HepG2 (cell line): ENCODE results near the gene TRAPPC12. TPM values are rescaled to one million over a fixed set of nuclear protein-coding genes. Genes with fewer than 3 reads are reported as not detected.

Experiments
- ATF7 ChIP-seq, 2 experiments: fragments of 450-650 bp in 1 of 2; sonication (generic) in 1 of 2; formaldehyde crosslinking in 1 of 2; IDR thresholded peaks; 2 replicates each; pipeline versions ENCODE4 v1.4.0 to v1.6.1; 2016 to 2020; ENCODE audit warnings: antibody characterized with exemption in 1 of 2, mild to moderate bottlenecking in 1 of 2, missing genetic modification reagents in 1 of 2
- FOXP1 ChIP-seq, 2 experiments: fragments of 450-650 bp in 1 of 2; IDR thresholded peaks; 2 replicates each; pipeline ENCODE4 v1.6.1; 2017 to 2018; ENCODE audit warnings: antibody characterized with exemption in 1 of 2
- SMAD1 ChIP-seq: sonication (generic); formaldehyde crosslinking; IDR thresholded peaks from 2 replicates; pipeline ENCODE4 v1.4.0; 2020; ENCODE audit warnings: missing genetic modification reagents, low read depth, mild to moderate bottlenecking, borderline replicate concordance
- ZNF207 ChIP-seq: fragments of 450-650 bp; IDR thresholded peaks from 2 replicates; pipeline ENCODE4 v1.6.1; 2016; ENCODE audit warnings: antibody characterized with exemption, borderline replicate concordance
- ZNF317 ChIP-seq: sonication (generic); formaldehyde crosslinking; IDR thresholded peaks from 2 replicates; pipeline ENCODE4 v1.5.0; 2020; ENCODE audit warnings: mild to moderate bottlenecking, missing genetic modification reagents
- ZNF451 ChIP-seq: sonication (generic); formaldehyde crosslinking; IDR thresholded peaks from 2 replicates; pipeline ENCODE4 v1.5.0; 2020; ENCODE audit warnings: mild to moderate bottlenecking, missing genetic modification reagents
- ZNF510 ChIP-seq: sonication (generic); formaldehyde crosslinking; IDR thresholded peaks from 2 replicates; pipeline ENCODE4 v1.4.0; 2020; ENCODE audit warnings: low read depth, mild to moderate bottlenecking, missing genetic modification reagents
- ZNF772 ChIP-seq: sonication (generic); formaldehyde crosslinking; IDR thresholded peaks from 2 replicates; pipeline ENCODE4 v1.5.0; 2020; ENCODE audit warnings: mild to moderate bottlenecking, missing genetic modification reagents
- ZNF775 ChIP-seq: sonication (generic); formaldehyde crosslinking; IDR thresholded peaks from 2 replicates; pipeline ENCODE4 v1.4.0; 2020; ENCODE audit warnings: missing genetic modification reagents, mild to moderate bottlenecking, moderate library complexity, borderline replicate concordance
- ZSCAN21 ChIP-seq: sonication (generic); formaldehyde crosslinking; IDR thresholded peaks from 2 replicates; pipeline ENCODE4 v1.8.0; 2022; ENCODE audit warnings: mild to moderate bottlenecking, missing genetic modification reagents, moderate library complexity, borderline replicate concordance
- ZSCAN22 ChIP-seq: sonication (generic); formaldehyde crosslinking; IDR thresholded peaks from 2 replicates; pipeline ENCODE4 v1.4.0; 2020; ENCODE audit warnings: mild to moderate bottlenecking, missing genetic modification reagents
- polyA plus RNA-seq, 8 experiments: library from polyadenylated mRNA; depleted of rRNA in 3 of 8; stranded (reverse) in 7 of 8; unstranded in 1 of 8; fragments of >200 nt; fragmentation: Illumina TruSeq in 4 of 8; extraction: Trizol in 4 of 8; gene quantifications; 2 replicates each; pipeline versions ENCODE4 v1.2.1 to v1.2.3, GENCODE V29; 2011 to 2016; ENCODE audit warnings: low read depth in 4 of 8, missing spikeins in 1 of 8, mixed read lengths in 1 of 8; ENCODE audit not compliant: insufficient read depth in 1 of 8
- total RNA-seq, 5 experiments: library from RNA; depleted of rRNA; stranded (reverse); fragments of >200 nt; fragmentation: Illumina TruSeq; extraction: Trizol; gene quantifications; 2 replicates each; pipeline ENCODE4 v1.2.3, GENCODE V29; 2016; ENCODE audit warnings: low read depth in 1 of 5
- TF ChIP-seq, protein P1 (sequence below), 2 experiments: IDR thresholded peaks; 2 replicates each; pipeline ENCODE4 v1.6.1; 2011 to 2012; ENCODE audit warnings: low read length in 2 of 2, borderline replicate concordance in 1 of 2, low read depth in 1 of 2, mild to moderate bottlenecking in 1 of 2, moderate library complexity in 1 of 2
- TF ChIP-seq, protein P2 (sequence below): sonication (generic); formaldehyde crosslinking; conservative IDR thresholded peaks from 2 replicates; pipeline ENCODE4 v1.8.0; 2022; ENCODE audit warnings: low read depth, missing genetic modification reagents
- TF ChIP-seq, protein P3 (sequence below): sonication (generic); formaldehyde crosslinking; IDR thresholded peaks from 2 replicates; pipeline ENCODE4 v1.4.0; 2020; ENCODE audit warnings: missing genetic modification reagents, mild to moderate bottlenecking, borderline replicate concordance
- TF ChIP-seq, protein P4 (sequence below): sonication (generic); formaldehyde crosslinking; IDR thresholded peaks from 2 replicates; pipeline ENCODE4 v1.5.0; 2020; ENCODE audit warnings: mild to moderate bottlenecking, missing genetic modification reagents, moderate library complexity

TRAPPC12 gene
- total and polyA plus RNA-seq, 2 of the 13 experiments (the other 11 are each of a cell fraction or from before 2014, with no cell fraction given) = 46.4 to 97.7 TPM

DNA sequence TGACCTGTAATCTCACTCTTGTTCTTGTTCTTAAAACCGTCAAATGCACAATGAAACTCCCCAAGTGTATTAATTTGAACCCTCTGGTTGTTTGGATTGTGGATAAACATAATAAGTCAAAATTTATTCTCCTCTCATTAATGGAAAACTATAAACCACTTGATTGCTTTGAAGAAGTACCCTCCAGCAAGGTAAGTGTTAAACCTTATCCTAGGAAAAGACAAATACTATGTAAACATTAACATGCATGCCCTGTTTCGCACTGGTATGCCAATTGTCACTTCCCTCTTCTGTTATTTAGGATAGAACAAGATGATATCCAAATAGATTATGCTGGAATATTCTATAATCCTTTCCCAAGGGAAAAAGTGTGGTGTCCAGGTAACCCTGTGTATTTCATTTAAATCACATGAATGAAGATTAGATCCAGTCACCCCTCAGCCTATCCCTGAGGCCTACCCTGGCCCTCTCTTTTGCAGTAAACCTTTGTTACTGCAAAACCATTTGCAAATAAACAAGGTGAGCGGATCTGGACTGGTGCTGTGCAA is 138.5 kb downstream of the TRAPPC12 start (continued):
- TF ChIP-seq ZNF772 (CRISPR knock-in tag) (0 out of 2 replicates have a peak, but pooled peaks have one; percentile 3), ZNF510 (CRISPR knock-in tag) (no peak), ZSCAN22 (peak; percentile 49; the same call in 1 of the 2 replicates), FOXP1 (IDR thresholded peaks at IDR 0.05) (no peak), FOXP1 (CRISPR knock-in tag; IDR thresholded peaks at IDR 0.05) (peak; percentile 66), SMAD1 (CRISPR knock-in tag) (no peak), ZSCAN21 (CRISPR knock-in tag) (no peak), ATF7 (IDR thresholded peaks at IDR 0.05) (no peak), ATF7 (CRISPR knock-in tag; IDR thresholded peaks at IDR 0.05) (no peak), ZNF317 (CRISPR knock-in tag) (no peak), ZNF451 (no peak), ZNF775 (CRISPR knock-in tag) (0 out of 2 replicates have a peak, but pooled peaks have one; percentile 2), ZNF207 (no peak)
- TF ChIP-seq, protein P1, sequence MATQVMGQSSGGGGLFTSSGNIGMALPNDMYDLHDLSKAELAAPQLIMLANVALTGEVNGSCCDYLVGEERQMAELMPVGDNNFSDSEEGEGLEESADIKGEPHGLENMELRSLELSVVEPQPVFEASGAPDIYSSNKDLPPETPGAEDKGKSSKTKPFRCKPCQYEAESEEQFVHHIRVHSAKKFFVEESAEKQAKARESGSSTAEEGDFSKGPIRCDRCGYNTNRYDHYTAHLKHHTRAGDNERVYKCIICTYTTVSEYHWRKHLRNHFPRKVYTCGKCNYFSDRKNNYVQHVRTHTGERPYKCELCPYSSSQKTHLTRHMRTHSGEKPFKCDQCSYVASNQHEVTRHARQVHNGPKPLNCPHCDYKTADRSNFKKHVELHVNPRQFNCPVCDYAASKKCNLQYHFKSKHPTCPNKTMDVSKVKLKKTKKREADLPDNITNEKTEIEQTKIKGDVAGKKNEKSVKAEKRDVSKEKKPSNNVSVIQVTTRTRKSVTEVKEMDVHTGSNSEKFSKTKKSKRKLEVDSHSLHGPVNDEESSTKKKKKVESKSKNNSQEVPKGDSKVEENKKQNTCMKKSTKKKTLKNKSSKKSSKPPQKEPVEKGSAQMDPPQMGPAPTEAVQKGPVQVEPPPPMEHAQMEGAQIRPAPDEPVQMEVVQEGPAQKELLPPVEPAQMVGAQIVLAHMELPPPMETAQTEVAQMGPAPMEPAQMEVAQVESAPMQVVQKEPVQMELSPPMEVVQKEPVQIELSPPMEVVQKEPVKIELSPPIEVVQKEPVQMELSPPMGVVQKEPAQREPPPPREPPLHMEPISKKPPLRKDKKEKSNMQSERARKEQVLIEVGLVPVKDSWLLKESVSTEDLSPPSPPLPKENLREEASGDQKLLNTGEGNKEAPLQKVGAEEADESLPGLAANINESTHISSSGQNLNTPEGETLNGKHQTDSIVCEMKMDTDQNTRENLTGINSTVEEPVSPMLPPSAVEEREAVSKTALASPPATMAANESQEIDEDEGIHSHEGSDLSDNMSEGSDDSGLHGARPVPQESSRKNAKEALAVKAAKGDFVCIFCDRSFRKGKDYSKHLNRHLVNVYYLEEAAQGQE (IDR thresholded peaks at IDR 0.05; ENCODE audit: borderline replicate concordance in 1 of 2, low read depth in 1 of 2, low read length in 2 of 2) = no peak
- TF ChIP-seq, protein P2, sequence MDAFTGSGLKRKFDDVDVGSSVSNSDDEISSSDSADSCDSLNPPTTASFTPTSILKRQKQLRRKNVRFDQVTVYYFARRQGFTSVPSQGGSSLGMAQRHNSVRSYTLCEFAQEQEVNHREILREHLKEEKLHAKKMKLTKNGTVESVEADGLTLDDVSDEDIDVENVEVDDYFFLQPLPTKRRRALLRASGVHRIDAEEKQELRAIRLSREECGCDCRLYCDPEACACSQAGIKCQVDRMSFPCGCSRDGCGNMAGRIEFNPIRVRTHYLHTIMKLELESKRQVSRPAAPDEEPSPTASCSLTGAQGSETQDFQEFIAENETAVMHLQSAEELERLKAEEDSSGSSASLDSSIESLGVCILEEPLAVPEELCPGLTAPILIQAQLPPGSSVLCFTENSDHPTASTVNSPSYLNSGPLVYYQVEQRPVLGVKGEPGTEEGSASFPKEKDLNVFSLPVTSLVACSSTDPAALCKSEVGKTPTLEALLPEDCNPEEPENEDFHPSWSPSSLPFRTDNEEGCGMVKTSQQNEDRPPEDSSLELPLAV (CRISPR knock-in tag) = no peak
- TF ChIP-seq, protein P3, sequence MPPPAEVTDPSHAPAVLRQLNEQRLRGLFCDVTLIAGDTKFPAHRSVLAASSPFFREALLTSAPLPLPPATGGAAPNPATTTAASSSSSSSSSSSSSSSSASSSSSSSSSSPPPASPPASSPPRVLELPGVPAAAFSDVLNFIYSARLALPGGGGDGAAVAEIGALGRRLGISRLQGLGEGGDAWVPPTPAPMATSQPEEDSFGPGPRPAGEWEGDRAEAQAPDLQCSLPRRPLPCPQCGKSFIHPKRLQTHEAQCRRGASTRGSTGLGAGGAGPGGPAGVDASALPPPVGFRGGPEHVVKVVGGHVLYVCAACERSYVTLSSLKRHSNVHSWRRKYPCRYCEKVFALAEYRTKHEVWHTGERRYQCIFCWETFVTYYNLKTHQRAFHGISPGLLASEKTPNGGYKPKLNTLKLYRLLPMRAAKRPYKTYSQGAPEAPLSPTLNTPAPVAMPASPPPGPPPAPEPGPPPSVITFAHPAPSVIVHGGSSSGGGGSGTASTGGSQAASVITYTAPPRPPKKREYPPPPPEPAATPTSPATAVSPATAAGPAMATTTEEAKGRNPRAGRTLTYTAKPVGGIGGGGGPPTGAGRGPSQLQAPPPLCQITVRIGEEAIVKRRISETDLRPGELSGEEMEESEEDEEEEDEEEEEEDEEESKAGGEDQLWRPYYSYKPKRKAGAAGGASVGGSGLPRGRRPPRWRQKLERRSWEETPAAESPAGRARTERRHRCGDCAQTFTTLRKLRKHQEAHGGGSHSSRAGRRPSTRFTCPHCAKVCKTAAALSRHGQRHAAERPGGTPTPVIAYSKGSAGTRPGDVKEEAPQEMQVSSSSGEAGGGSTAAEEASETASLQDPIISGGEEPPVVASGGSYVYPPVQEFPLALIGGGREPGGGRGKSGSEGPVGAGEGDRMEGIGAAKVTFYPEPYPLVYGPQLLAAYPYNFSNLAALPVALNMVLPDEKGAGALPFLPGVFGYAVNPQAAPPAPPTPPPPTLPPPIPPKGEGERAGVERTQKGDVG (CRISPR knock-in tag) = no peak
- TF ChIP-seq, protein P4, sequence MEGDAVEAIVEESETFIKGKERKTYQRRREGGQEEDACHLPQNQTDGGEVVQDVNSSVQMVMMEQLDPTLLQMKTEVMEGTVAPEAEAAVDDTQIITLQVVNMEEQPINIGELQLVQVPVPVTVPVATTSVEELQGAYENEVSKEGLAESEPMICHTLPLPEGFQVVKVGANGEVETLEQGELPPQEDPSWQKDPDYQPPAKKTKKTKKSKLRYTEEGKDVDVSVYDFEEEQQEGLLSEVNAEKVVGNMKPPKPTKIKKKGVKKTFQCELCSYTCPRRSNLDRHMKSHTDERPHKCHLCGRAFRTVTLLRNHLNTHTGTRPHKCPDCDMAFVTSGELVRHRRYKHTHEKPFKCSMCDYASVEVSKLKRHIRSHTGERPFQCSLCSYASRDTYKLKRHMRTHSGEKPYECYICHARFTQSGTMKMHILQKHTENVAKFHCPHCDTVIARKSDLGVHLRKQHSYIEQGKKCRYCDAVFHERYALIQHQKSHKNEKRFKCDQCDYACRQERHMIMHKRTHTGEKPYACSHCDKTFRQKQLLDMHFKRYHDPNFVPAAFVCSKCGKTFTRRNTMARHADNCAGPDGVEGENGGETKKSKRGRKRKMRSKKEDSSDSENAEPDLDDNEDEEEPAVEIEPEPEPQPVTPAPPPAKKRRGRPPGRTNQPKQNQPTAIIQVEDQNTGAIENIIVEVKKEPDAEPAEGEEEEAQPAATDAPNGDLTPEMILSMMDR (CRISPR knock-in tag) = no peak
